ENCODE data around the gene NTRK2.

- TF ChIP-seq, protein P1, sequence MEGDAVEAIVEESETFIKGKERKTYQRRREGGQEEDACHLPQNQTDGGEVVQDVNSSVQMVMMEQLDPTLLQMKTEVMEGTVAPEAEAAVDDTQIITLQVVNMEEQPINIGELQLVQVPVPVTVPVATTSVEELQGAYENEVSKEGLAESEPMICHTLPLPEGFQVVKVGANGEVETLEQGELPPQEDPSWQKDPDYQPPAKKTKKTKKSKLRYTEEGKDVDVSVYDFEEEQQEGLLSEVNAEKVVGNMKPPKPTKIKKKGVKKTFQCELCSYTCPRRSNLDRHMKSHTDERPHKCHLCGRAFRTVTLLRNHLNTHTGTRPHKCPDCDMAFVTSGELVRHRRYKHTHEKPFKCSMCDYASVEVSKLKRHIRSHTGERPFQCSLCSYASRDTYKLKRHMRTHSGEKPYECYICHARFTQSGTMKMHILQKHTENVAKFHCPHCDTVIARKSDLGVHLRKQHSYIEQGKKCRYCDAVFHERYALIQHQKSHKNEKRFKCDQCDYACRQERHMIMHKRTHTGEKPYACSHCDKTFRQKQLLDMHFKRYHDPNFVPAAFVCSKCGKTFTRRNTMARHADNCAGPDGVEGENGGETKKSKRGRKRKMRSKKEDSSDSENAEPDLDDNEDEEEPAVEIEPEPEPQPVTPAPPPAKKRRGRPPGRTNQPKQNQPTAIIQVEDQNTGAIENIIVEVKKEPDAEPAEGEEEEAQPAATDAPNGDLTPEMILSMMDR (IDR thresholded peaks at IDR 0.05): no peak
- TF ChIP-seq POLR2A (IDR thresholded peaks at IDR 0.05): no peak
- no peak for TF ChIP-seq POLR2AphosphoS5 (IDR thresholded peaks at IDR 0.05)
These were observed 344.2 kb downstream of the NTRK2 start for GRCh38 chr9:85013703-85014102.
